GM23338 (cell line): ENCODE results near the gene TSACC. TPM values are rescaled to one million over a fixed set of nuclear protein-coding genes. Genes with fewer than 3 reads are reported as not detected.

Experiments
- NANOG ChIP-seq: IDR thresholded peaks from 2 replicates; pipeline ENCODE4 v1.6.1; 2016; ENCODE audit warnings: antibody characterized with exemption, borderline replicate concordance
- polyA plus RNA-seq: library from polyadenylated mRNA; unstranded; fragments of >200 nt; fragmentation: Nextera tagmentation; extraction: Ambion mirVana; gene quantifications from 2 replicates; pipeline ENCODE4 v1.2.1, GENCODE V29; 2016
- total RNA-seq: library from RNA; depleted of rRNA; stranded (reverse); fragments of >200 nt; shearing (Covaris generic); gene quantifications from 2 replicates; pipeline ENCODE4 v1.2.3, GENCODE V29; 2014
- TF ChIP-seq, protein P1 (sequence below): fragments of 250-450 bp; sonication (Bioruptor Pico); IDR thresholded peaks from 2 replicates; pipeline ENCODE4 v1.5.0; 2020; ENCODE audit warnings: mild to moderate bottlenecking, moderate library complexity
- TF ChIP-seq, protein P2 (sequence below): IDR thresholded peaks from 2 replicates; pipeline ENCODE4 v1.6.1; 2016; ENCODE audit warnings: antibody characterized with exemption
- TF ChIP-seq, protein P3 (sequence below), 2 experiments: fragments of 200-600 bp in 1 of 2; sonication (generic) in 1 of 2; conservative IDR thresholded peaks; 2 replicates each; pipeline versions ENCODE4 v1.5.1 to v1.6.1; 2016 to 2017; ENCODE audit warnings: antibody characterized with exemption in 2 of 2, low read depth in 2 of 2, mild to moderate bottlenecking in 2 of 2, moderate library complexity in 1 of 2

Gene TSACC
- total and polyA plus RNA-seq, 2 experiments from 2014 or later = 2.5 to 9.8 TPM

DNA sequence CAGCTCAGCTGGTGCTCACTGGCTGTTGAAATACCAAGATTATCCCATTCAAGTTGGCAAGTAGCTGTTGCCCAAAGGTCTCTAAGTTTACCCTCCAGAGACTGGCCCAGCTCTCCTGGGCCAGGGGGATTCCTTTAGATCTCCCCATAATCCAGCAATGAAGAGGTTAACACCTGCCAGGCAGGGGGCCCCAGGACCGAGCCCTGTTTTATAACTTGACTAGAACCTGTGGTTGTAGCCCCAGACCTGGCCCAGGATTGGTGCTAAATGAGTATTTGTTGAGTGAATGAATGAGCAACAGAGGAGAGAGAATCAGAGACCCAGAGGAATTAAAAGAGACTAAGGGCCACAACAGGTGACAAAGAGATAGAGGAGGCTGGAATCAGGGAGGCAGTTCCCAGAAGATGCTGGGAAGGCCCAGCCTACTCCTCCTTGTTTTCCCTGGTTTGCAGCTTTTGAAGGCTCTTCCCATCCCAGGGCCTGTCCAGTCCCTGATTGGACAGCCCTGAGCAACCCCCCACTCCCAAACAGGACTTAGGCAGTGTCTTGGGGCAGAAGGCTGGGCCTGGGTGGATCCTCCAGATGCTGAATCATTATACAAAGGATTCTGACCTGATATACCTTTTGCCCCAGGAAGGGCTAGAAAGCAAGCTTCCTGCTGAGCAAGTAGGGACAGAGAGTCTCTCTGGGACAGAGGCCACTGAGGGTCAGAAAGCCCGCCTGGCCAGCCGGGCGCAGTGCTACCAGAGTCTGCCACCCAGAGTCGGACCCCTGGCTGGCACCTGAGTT is 28.2 kb downstream of the TSACC start (continued):
- TF ChIP-seq, protein P1, sequence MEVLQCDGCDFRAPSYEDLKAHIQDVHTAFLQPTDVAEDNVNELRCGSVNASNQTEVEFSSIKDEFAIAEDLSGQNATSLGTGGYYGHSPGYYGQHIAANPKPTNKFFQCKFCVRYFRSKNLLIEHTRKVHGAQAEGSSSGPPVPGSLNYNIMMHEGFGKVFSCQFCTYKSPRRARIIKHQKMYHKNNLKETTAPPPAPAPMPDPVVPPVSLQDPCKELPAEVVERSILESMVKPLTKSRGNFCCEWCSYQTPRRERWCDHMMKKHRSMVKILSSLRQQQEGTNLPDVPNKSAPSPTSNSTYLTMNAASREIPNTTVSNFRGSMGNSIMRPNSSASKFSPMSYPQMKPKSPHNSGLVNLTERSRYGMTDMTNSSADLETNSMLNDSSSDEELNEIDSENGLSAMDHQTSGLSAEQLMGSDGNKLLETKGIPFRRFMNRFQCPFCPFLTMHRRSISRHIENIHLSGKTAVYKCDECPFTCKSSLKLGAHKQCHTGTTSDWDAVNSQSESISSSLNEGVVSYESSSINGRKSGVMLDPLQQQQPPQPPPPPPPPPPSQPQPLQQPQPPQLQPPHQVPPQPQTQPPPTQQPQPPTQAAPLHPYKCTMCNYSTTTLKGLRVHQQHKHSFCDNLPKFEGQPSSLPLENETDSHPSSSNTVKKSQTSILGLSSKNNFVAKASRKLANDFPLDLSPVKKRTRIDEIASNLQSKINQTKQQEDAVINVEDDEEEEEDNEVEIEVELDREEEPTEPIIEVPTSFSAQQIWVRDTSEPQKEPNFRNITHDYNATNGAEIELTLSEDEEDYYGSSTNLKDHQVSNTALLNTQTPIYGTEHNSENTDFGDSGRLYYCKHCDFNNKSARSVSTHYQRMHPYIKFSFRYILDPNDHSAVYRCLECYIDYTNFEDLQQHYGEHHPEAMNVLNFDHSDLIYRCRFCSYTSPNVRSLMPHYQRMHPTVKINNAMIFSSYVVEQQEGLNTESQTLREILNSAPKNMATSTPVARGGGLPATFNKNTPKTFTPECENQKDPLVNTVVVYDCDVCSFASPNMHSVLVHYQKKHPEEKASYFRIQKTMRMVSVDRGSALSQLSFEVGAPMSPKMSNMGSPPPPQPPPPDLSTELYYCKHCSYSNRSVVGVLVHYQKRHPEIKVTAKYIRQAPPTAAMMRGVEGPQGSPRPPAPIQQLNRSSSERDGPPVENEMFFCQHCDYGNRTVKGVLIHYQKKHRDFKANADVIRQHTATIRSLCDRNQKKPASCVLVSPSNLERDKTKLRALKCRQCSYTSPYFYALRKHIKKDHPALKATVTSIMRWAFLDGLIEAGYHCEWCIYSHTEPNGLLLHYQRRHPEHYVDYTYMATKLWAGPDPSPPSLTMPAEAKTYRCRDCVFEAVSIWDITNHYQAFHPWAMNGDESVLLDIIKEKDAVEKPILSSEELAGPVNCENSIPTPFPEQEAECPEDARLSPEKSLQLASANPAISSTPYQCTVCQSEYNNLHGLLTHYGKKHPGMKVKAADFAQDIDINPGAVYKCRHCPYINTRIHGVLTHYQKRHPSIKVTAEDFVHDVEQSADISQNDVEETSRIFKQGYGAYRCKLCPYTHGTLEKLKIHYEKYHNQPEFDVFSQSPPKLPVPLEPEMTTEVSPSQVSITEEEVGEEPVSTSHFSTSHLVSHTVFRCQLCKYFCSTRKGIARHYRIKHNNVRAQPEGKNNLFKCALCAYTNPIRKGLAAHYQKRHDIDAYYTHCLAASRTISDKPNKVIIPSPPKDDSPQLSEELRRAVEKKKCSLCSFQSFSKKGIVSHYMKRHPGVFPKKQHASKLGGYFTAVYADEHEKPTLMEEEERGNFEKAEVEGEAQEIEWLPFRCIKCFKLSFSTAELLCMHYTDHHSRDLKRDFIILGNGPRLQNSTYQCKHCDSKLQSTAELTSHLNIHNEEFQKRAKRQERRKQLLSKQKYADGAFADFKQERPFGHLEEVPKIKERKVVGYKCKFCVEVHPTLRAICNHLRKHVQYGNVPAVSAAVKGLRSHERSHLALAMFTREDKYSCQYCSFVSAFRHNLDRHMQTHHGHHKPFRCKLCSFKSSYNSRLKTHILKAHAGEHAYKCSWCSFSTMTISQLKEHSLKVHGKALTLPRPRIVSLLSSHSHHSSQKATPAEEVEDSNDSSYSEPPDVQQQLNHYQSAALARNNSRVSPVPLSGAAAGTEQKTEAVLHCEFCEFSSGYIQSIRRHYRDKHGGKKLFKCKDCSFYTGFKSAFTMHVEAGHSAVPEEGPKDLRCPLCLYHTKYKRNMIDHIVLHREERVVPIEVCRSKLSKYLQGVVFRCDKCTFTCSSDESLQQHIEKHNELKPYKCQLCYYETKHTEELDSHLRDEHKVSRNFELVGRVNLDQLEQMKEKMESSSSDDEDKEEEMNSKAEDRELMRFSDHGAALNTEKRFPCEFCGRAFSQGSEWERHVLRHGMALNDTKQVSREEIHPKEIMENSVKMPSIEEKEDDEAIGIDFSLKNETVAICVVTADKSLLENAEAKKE = no peak
- TF ChIP-seq NANOG = no peak
- TF ChIP-seq, protein P2, sequence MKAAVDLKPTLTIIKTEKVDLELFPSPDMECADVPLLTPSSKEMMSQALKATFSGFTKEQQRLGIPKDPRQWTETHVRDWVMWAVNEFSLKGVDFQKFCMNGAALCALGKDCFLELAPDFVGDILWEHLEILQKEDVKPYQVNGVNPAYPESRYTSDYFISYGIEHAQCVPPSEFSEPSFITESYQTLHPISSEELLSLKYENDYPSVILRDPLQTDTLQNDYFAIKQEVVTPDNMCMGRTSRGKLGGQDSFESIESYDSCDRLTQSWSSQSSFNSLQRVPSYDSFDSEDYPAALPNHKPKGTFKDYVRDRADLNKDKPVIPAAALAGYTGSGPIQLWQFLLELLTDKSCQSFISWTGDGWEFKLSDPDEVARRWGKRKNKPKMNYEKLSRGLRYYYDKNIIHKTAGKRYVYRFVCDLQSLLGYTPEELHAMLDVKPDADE = no peak
- TF ChIP-seq, protein P3, sequence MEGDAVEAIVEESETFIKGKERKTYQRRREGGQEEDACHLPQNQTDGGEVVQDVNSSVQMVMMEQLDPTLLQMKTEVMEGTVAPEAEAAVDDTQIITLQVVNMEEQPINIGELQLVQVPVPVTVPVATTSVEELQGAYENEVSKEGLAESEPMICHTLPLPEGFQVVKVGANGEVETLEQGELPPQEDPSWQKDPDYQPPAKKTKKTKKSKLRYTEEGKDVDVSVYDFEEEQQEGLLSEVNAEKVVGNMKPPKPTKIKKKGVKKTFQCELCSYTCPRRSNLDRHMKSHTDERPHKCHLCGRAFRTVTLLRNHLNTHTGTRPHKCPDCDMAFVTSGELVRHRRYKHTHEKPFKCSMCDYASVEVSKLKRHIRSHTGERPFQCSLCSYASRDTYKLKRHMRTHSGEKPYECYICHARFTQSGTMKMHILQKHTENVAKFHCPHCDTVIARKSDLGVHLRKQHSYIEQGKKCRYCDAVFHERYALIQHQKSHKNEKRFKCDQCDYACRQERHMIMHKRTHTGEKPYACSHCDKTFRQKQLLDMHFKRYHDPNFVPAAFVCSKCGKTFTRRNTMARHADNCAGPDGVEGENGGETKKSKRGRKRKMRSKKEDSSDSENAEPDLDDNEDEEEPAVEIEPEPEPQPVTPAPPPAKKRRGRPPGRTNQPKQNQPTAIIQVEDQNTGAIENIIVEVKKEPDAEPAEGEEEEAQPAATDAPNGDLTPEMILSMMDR (conservative IDR thresholded peaks at IDR 0.05; ENCODE audit: low read depth in 2 of 2) = no peak
